GM23248 (cell line): ENCODE data around the gene PRRC1.

Experiments
- EZH2 ChIP-seq: fragments of 200-600 bp; sonication (generic); IDR thresholded peaks from 2 replicates; pipeline ENCODE4 v1.6.1; 2018; ENCODE audit warnings: antibody characterized with exemption, mild to moderate bottlenecking; ENCODE audit not compliant: insufficient read depth, poor library complexity, severe bottlenecking
- EZH2phosphoT487 ChIP-seq: fragments of 200-600 bp; sonication (generic); IDR thresholded peaks from 2 replicates; pipeline ENCODE4 v1.6.1; 2018; ENCODE audit warnings: antibody characterized with exemption, moderate library complexity, mild to moderate bottlenecking, low read depth; ENCODE audit not compliant: insufficient read depth

DNA sequence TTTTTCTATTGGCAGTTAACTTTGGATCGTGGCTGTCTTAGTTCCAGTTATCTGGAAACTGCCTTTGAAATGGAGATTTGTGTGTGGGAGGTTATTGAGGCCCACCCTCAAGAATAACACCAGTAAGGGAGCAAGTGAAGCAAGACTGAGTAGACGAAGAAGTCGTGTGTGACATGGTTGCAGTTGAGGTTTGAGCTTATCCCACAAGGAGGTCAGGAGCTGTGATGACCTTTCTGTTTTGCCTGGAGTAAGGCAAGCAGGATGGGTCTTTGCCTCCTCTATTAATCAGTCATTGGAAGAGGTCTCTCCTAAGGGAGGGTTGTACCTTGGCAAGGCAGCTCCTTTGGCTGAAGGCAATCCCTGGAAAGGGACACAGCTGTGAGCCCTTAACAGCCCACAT is 81.9 kb downstream of the PRRC1 start:
- TF ChIP-seq EZH2: no peak
- no peak for TF ChIP-seq EZH2phosphoT487
